Measurements from ENCODE around the gene C4A.

C4A gene

DNA sequence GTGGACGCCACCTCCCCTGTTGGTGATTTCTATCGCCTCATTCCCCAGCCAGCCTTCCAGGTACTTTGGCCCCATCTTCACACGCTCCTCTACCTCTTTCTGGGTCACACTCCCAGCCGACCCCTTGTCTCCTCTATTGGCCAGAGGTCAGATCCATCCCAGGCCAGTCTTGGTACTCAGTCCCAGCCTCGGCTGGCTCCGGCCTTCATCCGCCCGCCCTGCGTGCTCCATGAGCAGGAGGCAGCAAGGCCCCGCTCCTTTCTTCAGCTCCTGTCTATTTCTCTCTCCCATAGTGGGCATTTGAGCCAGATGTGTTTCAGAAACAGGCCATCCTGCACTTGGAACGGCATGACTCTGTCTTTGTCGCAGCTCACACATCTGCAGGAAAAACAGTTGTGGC lies 20.2 kb upstream of the C4A start:
- Histone ChIP-seq H3K27ac (replicated peaks) (no peak overlapping the region), H3K27me3 (ENCODE audit: insufficient read depth, poor library complexity, severe bottlenecking) (no peaks in the 10 kb centered on the region), H3K4me3 (replicated peaks; ENCODE audit: insufficient read depth, low read length) (no peak overlapping the region)
- no peak for TF ChIP-seq SPI1 (IDR thresholded peaks at IDR 0.05; ENCODE audit: borderline replicate concordance, low read depth)
- DNase-seq (ENCODE audit: low read depth in 1 of 2, low spot score in 1 of 2): no peak

DNA sequence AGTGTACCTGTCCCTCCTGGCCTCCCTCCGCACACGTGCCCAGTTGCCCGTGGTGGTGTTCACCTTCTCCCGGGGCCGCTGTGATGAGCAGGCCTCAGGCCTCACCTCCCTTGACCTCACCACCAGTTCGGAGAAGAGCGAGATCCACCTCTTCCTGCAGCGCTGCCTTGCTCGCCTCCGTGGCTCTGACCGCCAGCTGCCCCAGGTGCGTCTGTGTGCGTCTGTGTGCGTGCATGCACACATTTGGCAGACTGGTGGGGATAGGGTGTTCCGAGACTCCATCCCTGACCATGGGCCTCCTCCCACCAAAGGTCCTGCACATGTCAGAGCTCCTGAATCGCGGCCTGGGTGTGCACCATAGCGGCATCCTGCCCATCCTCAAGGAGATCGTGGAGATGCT lies 17.9 kb upstream of the C4A start:
- TF ChIP-seq, protein P1, sequence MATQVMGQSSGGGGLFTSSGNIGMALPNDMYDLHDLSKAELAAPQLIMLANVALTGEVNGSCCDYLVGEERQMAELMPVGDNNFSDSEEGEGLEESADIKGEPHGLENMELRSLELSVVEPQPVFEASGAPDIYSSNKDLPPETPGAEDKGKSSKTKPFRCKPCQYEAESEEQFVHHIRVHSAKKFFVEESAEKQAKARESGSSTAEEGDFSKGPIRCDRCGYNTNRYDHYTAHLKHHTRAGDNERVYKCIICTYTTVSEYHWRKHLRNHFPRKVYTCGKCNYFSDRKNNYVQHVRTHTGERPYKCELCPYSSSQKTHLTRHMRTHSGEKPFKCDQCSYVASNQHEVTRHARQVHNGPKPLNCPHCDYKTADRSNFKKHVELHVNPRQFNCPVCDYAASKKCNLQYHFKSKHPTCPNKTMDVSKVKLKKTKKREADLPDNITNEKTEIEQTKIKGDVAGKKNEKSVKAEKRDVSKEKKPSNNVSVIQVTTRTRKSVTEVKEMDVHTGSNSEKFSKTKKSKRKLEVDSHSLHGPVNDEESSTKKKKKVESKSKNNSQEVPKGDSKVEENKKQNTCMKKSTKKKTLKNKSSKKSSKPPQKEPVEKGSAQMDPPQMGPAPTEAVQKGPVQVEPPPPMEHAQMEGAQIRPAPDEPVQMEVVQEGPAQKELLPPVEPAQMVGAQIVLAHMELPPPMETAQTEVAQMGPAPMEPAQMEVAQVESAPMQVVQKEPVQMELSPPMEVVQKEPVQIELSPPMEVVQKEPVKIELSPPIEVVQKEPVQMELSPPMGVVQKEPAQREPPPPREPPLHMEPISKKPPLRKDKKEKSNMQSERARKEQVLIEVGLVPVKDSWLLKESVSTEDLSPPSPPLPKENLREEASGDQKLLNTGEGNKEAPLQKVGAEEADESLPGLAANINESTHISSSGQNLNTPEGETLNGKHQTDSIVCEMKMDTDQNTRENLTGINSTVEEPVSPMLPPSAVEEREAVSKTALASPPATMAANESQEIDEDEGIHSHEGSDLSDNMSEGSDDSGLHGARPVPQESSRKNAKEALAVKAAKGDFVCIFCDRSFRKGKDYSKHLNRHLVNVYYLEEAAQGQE (IDR thresholded peaks at IDR 0.05; ENCODE audit: insufficient replicate concordance, low read depth): no peak
- TF ChIP-seq POLR2AphosphoS5 (IDR thresholded peaks at IDR 0.05; ENCODE audit: low read depth): no peak
- TF ChIP-seq SPI1 (IDR thresholded peaks at IDR 0.05; ENCODE audit: borderline replicate concordance, low read depth): no peak
- TF ChIP-seq, protein P2, sequence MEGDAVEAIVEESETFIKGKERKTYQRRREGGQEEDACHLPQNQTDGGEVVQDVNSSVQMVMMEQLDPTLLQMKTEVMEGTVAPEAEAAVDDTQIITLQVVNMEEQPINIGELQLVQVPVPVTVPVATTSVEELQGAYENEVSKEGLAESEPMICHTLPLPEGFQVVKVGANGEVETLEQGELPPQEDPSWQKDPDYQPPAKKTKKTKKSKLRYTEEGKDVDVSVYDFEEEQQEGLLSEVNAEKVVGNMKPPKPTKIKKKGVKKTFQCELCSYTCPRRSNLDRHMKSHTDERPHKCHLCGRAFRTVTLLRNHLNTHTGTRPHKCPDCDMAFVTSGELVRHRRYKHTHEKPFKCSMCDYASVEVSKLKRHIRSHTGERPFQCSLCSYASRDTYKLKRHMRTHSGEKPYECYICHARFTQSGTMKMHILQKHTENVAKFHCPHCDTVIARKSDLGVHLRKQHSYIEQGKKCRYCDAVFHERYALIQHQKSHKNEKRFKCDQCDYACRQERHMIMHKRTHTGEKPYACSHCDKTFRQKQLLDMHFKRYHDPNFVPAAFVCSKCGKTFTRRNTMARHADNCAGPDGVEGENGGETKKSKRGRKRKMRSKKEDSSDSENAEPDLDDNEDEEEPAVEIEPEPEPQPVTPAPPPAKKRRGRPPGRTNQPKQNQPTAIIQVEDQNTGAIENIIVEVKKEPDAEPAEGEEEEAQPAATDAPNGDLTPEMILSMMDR (IDR thresholded peaks at IDR 0.05; ENCODE audit: insufficient read depth, low read length): no peak
- TF ChIP-seq GABPA (IDR thresholded peaks at IDR 0.05; ENCODE audit: low read depth): no peak

DNA sequence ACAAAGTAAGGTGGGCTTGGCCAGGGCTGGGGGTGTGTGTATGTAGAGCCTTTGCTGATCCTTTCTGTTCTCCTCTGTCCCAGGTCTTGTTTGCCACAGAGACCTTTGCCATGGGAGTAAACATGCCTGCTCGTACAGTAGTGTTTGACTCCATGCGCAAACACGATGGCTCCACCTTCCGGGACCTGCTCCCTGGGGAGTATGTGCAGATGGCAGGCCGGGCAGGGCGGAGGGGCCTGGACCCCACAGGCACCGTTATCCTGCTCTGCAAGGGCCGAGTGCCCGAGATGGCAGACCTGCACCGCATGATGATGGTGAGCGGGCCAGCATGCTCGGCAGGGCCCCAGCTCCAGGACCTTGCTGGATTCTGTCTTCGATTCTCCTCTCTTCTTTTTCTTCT lies 16.2 kb upstream of the C4A start:
- H3K27ac ChIP-seq (replicated peaks): no peak overlapping the region
- TF ChIP-seq GABPA (IDR thresholded peaks at IDR 0.05; ENCODE audit: low read depth) (no peak), SPI1 (IDR thresholded peaks at IDR 0.05; ENCODE audit: borderline replicate concordance, low read depth) (no peak)
- TF ChIP-seq, protein P2 (IDR thresholded peaks at IDR 0.05; ENCODE audit: insufficient read depth, low read length): no peak
- no peak for DNase-seq (ENCODE audit: low read depth in 1 of 2, low spot score in 1 of 2)

More for the DNA sequence above, 17.9 kb upstream of the C4A start:
- no peaks in the 10 kb centered on the region for H3K27me3 ChIP-seq (ENCODE audit: insufficient read depth, poor library complexity, severe bottlenecking)
- DNase-seq (ENCODE audit: low read depth in 1 of 2, low spot score in 1 of 2): no peak
- no peak overlapping the region for H3K4me3 ChIP-seq (replicated peaks; ENCODE audit: insufficient read depth, low read length)
- H3K27ac ChIP-seq (replicated peaks): no peak overlapping the region

DNA sequence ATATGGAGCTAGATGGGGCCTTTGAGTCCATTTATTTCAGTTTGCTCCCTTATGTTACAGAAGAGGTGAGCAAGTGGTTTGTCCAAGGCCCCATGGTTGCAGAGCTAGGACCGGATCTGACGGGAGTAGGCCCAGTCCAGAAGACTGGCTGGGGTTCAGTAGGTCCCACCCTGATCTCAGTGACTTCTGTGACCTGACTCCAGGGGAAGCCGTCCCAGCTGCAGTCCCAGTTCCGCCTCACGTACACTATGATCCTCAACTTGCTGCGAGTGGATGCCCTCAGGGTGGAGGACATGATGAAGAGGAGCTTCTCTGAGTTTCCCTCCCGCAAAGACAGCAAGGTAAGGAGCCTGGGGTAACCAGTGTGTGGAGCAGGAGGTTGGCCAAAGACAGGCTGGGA lies 15.4 kb upstream of the C4A start:
- Histone ChIP-seq H3K27ac (replicated peaks) (no peak overlapping the region), H3K27me3 (ENCODE audit: insufficient read depth, poor library complexity, severe bottlenecking) (no peaks in the 10 kb centered on the region), H3K4me3 (replicated peaks; ENCODE audit: insufficient read depth, low read length) (no peak overlapping the region)
- TF ChIP-seq POLR2AphosphoS5 (IDR thresholded peaks at IDR 0.05; ENCODE audit: low read depth) (no peak), SPI1 (IDR thresholded peaks at IDR 0.05; ENCODE audit: borderline replicate concordance, low read depth) (no peak), GABPA (IDR thresholded peaks at IDR 0.05; ENCODE audit: low read depth) (no peak)
- TF ChIP-seq, protein P2 (IDR thresholded peaks at IDR 0.05; ENCODE audit: insufficient read depth, low read length): no peak
- TF ChIP-seq, protein P1 (IDR thresholded peaks at IDR 0.05; ENCODE audit: insufficient replicate concordance, low read depth): no peak
- no peak for DNase-seq (ENCODE audit: low read depth in 1 of 2, low spot score in 1 of 2)

More for the DNA sequence above, 16.2 kb upstream of the C4A start:
- Histone ChIP-seq H3K27me3 (ENCODE audit: insufficient read depth, poor library complexity, severe bottlenecking) (no peaks in the 10 kb centered on the region), H3K4me3 (replicated peaks; ENCODE audit: insufficient read depth, low read length) (no peak overlapping the region)
